K562 (cell line): ENCODE measurements around the gene FHIT. TPM values are rescaled to one million over a fixed set of nuclear protein-coding genes. Genes with fewer than 3 reads are reported as not detected.

Source experiments
- ATAC-seq: fragments of 200-7000 bp; cut with Tn5 transposase; 3 replicates; pipeline ENCODE4 v1.9.1; 2020; ENCODE audit warnings: moderate library complexity
- BruUV-seq: library from RNA; stranded (reverse); fragments of 400-500 nt; replicated peaks from 2 replicates; lab custom pipeline; 2021; lab: Mats Ljungman, UMichigan
- CTCF ChIA-PET: fragments of 300-600 bp; formaldehyde crosslinking; extraction: SDS; loops from one replicate; lab custom pipeline; 2021; ENCODE audit warnings: low intra/inter-chr PET ratio; lab: Yijun Ruan, JAX
- POLR2A ChIA-PET: fragments of 300-600, 350-650 bp; sonication (Branson Sonifier 250); formaldehyde crosslinking; extraction: SDS; loops from one replicate; lab custom pipeline; 2021; ENCODE audit warnings: antibody characterized with exemption, inconsistent platforms; lab: Yijun Ruan, JAX
- DNase-seq, 4 experiments: peaks; one replicate each; pipeline versions ENCODE4 v3.0.0 to v3.0.0-alpha.2; 2011 to 2018; ENCODE audit warnings: low spot score in 3 of 4, mixed read lengths in 3 of 4; ENCODE audit errors: extremely low read depth in 1 of 4
- FAIRE-seq: peaks from 2 replicates; lab custom pipeline; 2011; peaks lifted over from hg19 to GRCh38; lab: Jason Lieb, UNC
- H2AFZ ChIP-seq: 2 replicates; pipeline ENCODE4 v1.6.0; 2011; ENCODE audit warnings: low read depth, low read length, control low read depth, inconsistent platforms
- H3K27ac ChIP-seq: fragments of 200-600 bp; 3 replicates; pipeline ENCODE4 v1.8.0; 2011; ENCODE audit warnings: low read depth, mild to moderate bottlenecking, control low read depth, inconsistent platforms, low read length, moderate library complexity, mixed read lengths; ENCODE audit errors: extremely low read depth
- H3K27me3 ChIP-seq, 2 experiments: fragments of 300-600 bp in 1 of 2; 2 replicates in 1 of 2; 3 replicates in 1 of 2; pipeline versions ENCODE4 v1.6.0 to v1.8.0; 2011; ENCODE audit warnings: inconsistent platforms in 2 of 2, low read length in 2 of 2, mild to moderate bottlenecking in 1 of 2, mixed read lengths in 1 of 2, moderate library complexity in 1 of 2; ENCODE audit not compliant: control insufficient read depth in 2 of 2, insufficient read depth in 2 of 2
- H3K36me3 ChIP-seq: fragments of 300-600 bp; 3 replicates; pipeline ENCODE4 v1.8.0; 2011; ENCODE audit warnings: mild to moderate bottlenecking, low read length, inconsistent platforms; ENCODE audit not compliant: control insufficient read depth, insufficient read depth
- H3K4me1 ChIP-seq, 2 experiments: fragments of 200-600 bp in 1 of 2; replicated peaks in 1 of 2; 2 replicates in 1 of 2; 3 replicates in 1 of 2; pipeline versions ENCODE4 v1.5.1 to v1.8.0; 2011; ENCODE audit warnings: inconsistent platforms in 2 of 2, low read length in 2 of 2, mild to moderate bottlenecking in 1 of 2, mixed read lengths in 1 of 2, moderate library complexity in 1 of 2; ENCODE audit not compliant: control insufficient read depth in 2 of 2, insufficient read depth in 2 of 2
- H3K4me2 ChIP-seq: 2 replicates; pipeline ENCODE4 v1.6.1; 2011; ENCODE audit warnings: low read length, control low read depth, inconsistent platforms, mixed read lengths; ENCODE audit not compliant: insufficient read depth
- H3K4me3 ChIP-seq: fragments of 200-600 bp; sonication (generic), shearing (Covaris generic); 2 replicates; pipeline ENCODE4 v1.5.1; 2016; ENCODE audit warnings: control low read depth, inconsistent platforms
- H3K79me2 ChIP-seq: fragments of 200-600 bp; 3 replicates; pipeline ENCODE4 v1.8.0; 2011; ENCODE audit warnings: low read length, inconsistent platforms; ENCODE audit not compliant: control insufficient read depth, insufficient read depth
- H3K9ac ChIP-seq, 2 experiments: 2 replicates each; pipeline versions ENCODE4 v1.6.0 to v1.6.1; 2011; ENCODE audit warnings: low read depth in 2 of 2, low read length in 2 of 2, control low read depth in 1 of 2, inconsistent platforms in 1 of 2, mild to moderate bottlenecking in 1 of 2, mixed read lengths in 1 of 2; ENCODE audit not compliant: insufficient read depth in 1 of 2
- H3K9me1 ChIP-seq: one replicate; pipeline ENCODE4 v1.6.0; 2011; ENCODE audit warnings: inconsistent platforms, mild to moderate bottlenecking, low read length, moderate library complexity; ENCODE audit not compliant: control insufficient read depth, insufficient read depth
- H3K9me3 ChIP-seq: replicated peaks from 2 replicates; pipeline ENCODE4 v1.5.1; 2011; ENCODE audit warnings: low read depth, low read length, inconsistent platforms; ENCODE audit not compliant: control insufficient read depth, insufficient read depth
- H4K20me1 ChIP-seq: replicated peaks from 2 replicates; pipeline ENCODE4 v1.6.1; 2011; ENCODE audit warnings: low read length, inconsistent platforms, mixed read lengths; ENCODE audit not compliant: control insufficient read depth, insufficient read depth
- BRCA1 ChIP-seq, 2 experiments: fragments of 450-650 bp in 1 of 2; sonication (generic) in 1 of 2; formaldehyde crosslinking in 1 of 2; IDR thresholded peaks; 2 replicates each; pipeline versions ENCODE4 v1.5.0 to v1.6.1; 2017 to 2020; ENCODE audit warnings: mild to moderate bottlenecking in 1 of 2, missing genetic modification reagents in 1 of 2
- CBX5 ChIP-seq: IDR thresholded peaks from 2 replicates; pipeline ENCODE4 v1.6.1; 2014; ENCODE audit warnings: low read depth, borderline replicate concordance
- DIDO1 ChIP-seq: fragments of 450-650 bp; IDR thresholded peaks from 2 replicates; pipeline ENCODE4 v1.6.1; 2016; ENCODE audit warnings: low read depth, missing biosample characterization, missing genetic modification characterization
- EP300 ChIP-seq: IDR thresholded peaks from 2 replicates; pipeline ENCODE4 v1.6.1; 2012; ENCODE audit warnings: low read length, improper control_type of control experiment
- HCFC1 ChIP-seq: IDR thresholded peaks from 2 replicates; pipeline ENCODE4 v1.6.1; 2012; ENCODE audit warnings: low read depth, low read length, improper control_type of control experiment
- HIVEP1 ChIP-seq: fragments of 250-450 bp; sonication (Bioruptor Pico); IDR thresholded peaks from 2 replicates; pipeline ENCODE4 v1.4.0; 2020; ENCODE audit warnings: mild to moderate bottlenecking
- MCM2 ChIP-seq: fragments of 450-650 bp; IDR thresholded peaks from 2 replicates; pipeline ENCODE4 v1.6.1; 2017; ENCODE audit warnings: low read depth, mild to moderate bottlenecking
- NUFIP1 ChIP-seq: fragments of 450-650 bp; IDR thresholded peaks from 2 replicates; pipeline ENCODE4 v1.6.1; 2018; ENCODE audit not compliant: partially characterized antibody
- PHTF2 ChIP-seq: fragments of 250-450 bp; sonication (Bioruptor Pico); IDR thresholded peaks from 2 replicates; pipeline ENCODE4 v1.5.0; 2021; ENCODE audit warnings: mild to moderate bottlenecking
- POLR2G ChIP-seq: fragments of 200-400 bp; formaldehyde crosslinking; IDR thresholded peaks from 2 replicates; pipeline ENCODE4 v1.6.1; 2017; ENCODE audit warnings: low read depth, mild to moderate bottlenecking, antibody characterized with exemption, low read length, moderate library complexity
- SP1 ChIP-seq: sonication (generic); formaldehyde crosslinking; IDR thresholded peaks from 2 replicates; pipeline ENCODE4 v1.8.1; 2022; ENCODE audit warnings: mild to moderate bottlenecking, missing genetic modification reagents
- SRSF7 ChIP-seq: fragments of 200-400 bp; formaldehyde crosslinking; optimal IDR thresholded peaks from 2 replicates; pipeline ENCODE3; 2017; ENCODE audit warnings: mild to moderate bottlenecking, low read depth, low read length
- ZNF408 ChIP-seq: fragments of 250-450 bp; sonication (Bioruptor Pico); IDR thresholded peaks from 2 replicates; pipeline ENCODE4 v1.4.0; 2020; ENCODE audit warnings: low read depth, mild to moderate bottlenecking, moderate library complexity
- WGBS: fragments of 100-300 bp; shearing (Covaris generic); methylation state at CpG from one replicate; pipeline ENCODE4 v1.1.6; 2016; ENCODE audit warnings: low coverage, mixed read lengths; ENCODE audit not compliant: insufficient coverage; ENCODE audit errors: missing lambda C conversion rate; 5-methylcytosine and 5-hydroxymethylcytosine counted together
- in situ Hi-C: fragments of 300-500 bp; cut with MboI; formaldehyde crosslinking; loops from 4 replicates; pipeline ENCODE4 v1.15.0; 2018; ENCODE audit warnings: inconsistent platforms, mixed read lengths
- intact Hi-C: fragments of 100-400 bp; cut with micrococcal nuclease; formaldehyde crosslinking; loops from 2 replicates; pipeline ENCODE4 v1.14.2; 2022
- polyA plus RNA-seq, 8 experiments: library from polyadenylated mRNA; depleted of rRNA in 4 of 8; stranded (reverse) in 5 of 8; unstranded in 3 of 8; fragments of >200 nt; fragmentation: Nextera tagmentation in 2 of 8; fragmentation: Illumina TruSeq in 1 of 8; extraction: Ambion mirVana in 2 of 8; extraction: Trizol in 1 of 8; gene quantifications; 2 replicates each; pipeline versions ENCODE4 v1.2.1 to v1.2.3, GENCODE V29; 2011 to 2014; ENCODE audit warnings: inconsistent platforms in 1 of 8, missing spikeins in 1 of 8
- total RNA-seq, 7 experiments: library from RNA; depleted of rRNA in 6 of 7; stranded (reverse); fragments of >200 nt in 6 of 7; fragmentation: Illumina TruSeq in 2 of 7; extraction: Trizol in 2 of 7; gene quantifications; 2 replicates each; pipeline versions ENCODE4 v1.2.1 to v1.2.3, GENCODE V29; 2011 to 2021; ENCODE audit warnings: low replicate concordance in 1 of 7
- TF ChIP-seq, protein P1 (sequence below): sonication (generic); IDR thresholded peaks from 2 replicates; pipeline ENCODE4 v1.6.1; 2016
- TF ChIP-seq, protein P2 (sequence below): fragments of 450-650 bp; IDR thresholded peaks from 2 replicates; pipeline ENCODE4 v1.6.1; 2014; ENCODE audit warnings: low read depth, mild to moderate bottlenecking, moderate library complexity, borderline replicate concordance
- TF ChIP-seq, protein P3 (sequence below): fragments of 150-350 bp; conservative IDR thresholded peaks from 2 replicates; pipeline ENCODE4 v1.6.1; 2014; ENCODE audit warnings: low read length

The FHIT gene
- total and polyA plus RNA-seq, 9 of the 15 experiments (the other 6 are each of a cell fraction or from before 2014, with no cell fraction given): 1.7 to 9.1 (median 4.3) TPM

DNA sequence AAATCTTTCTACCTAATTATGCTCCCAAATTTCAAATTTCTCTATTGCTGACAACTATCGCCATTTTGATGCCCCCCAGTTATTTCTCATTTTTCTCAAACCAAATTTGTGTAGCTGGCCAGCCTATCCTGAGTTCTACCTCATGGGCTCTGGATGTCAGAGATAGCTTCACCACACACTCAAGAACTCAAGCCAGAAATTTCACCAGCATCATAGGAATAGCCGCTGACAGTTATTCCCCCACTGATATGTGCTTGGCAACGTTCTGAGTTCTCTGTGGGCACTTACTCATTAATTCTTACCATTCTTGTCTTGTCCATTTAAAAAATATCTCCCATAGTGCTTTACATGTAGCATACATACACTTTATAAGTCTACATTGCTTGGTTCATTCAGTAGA, 264.7 kb downstream of the FHIT start (continued):
- TF ChIP-seq, protein P1, sequence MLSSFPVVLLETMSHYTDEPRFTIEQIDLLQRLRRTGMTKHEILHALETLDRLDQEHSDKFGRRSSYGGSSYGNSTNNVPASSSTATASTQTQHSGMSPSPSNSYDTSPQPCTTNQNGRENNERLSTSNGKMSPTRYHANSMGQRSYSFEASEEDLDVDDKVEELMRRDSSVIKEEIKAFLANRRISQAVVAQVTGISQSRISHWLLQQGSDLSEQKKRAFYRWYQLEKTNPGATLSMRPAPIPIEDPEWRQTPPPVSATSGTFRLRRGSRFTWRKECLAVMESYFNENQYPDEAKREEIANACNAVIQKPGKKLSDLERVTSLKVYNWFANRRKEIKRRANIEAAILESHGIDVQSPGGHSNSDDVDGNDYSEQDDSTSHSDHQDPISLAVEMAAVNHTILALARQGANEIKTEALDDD: no peak
- TF ChIP-seq CBX5: no peak
- TF ChIP-seq, all 486 proteins: peak for 0

DNA sequence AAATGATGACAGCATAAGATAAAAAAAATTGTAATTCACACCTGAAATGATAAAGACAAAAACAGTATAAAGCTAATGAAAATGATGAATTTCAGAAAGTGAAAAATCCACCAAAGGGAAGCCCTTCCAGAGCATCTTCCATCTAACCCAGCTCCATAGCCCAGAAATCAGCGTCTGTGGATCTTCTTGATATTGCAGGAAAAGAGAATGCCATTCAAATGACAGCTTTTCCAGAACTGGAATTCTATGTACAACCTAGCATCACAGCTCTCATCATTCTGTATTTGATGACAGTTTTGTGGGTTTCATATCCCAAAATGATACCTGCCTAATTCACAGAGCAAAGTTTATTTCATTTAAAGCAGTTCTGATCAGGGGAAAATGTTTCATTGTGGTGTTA, 267.3 kb downstream of the FHIT start:
- no peak for FAIRE-seq
- no TSS peak for BruUV-seq
- Histone ChIP-seq H3K27me3 (no peaks in the 10 kb centered on the region), H3K4me3 (no peak overlapping the region), H4K20me1 (no peaks in the 10 kb centered on the region), H3K27ac (no peak overlapping the region), H3K9me3 (no peaks in the 10 kb centered on the region), H3K9me1 (no peaks in the 10 kb centered on the region), H3K9ac (no peak overlapping the region), H3K36me3 (no peaks in the 10 kb centered on the region), H3K4me2 (no peak overlapping the region), H3K4me1 (no peaks in the 10 kb centered on the region), H3K79me2 (no peaks in the 10 kb centered on the region), H2AFZ (no peak overlapping the region)
- ChIA-PET CTCF (no interaction called here), POLR2A (interaction anchor here (0.8 kb wide), 2 partner anchors 9 to 1505 kb away, joined by 3 to 5 read pairs; no protein-coding TSS in a partner anchor)
- WGBS: 0% methylated on average over 1 of the region's 1 CpG
- no peak for DNase-seq
- ATAC-seq: no peak
- intact Hi-C loops: no loop called here
- TF ChIP-seq, protein P2, sequence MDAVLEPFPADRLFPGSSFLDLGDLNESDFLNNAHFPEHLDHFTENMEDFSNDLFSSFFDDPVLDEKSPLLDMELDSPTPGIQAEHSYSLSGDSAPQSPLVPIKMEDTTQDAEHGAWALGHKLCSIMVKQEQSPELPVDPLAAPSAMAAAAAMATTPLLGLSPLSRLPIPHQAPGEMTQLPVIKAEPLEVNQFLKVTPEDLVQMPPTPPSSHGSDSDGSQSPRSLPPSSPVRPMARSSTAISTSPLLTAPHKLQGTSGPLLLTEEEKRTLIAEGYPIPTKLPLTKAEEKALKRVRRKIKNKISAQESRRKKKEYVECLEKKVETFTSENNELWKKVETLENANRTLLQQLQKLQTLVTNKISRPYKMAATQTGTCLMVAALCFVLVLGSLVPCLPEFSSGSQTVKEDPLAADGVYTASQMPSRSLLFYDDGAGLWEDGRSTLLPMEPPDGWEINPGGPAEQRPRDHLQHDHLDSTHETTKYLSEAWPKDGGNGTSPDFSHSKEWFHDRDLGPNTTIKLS: no peak
- TF ChIP-seq SP1 (CRISPR knock-in tag) (no peak), DIDO1 (tag) (no peak), SRSF7 (no peak), PHTF2 (CRISPR knock-in tag) (no peak), ZNF408 (CRISPR knock-in tag) (no peak), EP300 (no peak), POLR2G (no peak), HIVEP1 (CRISPR knock-in tag) (no peak), MCM2 (no peak), NUFIP1 (no peak), BRCA1 (IDR thresholded peaks at IDR 0.05) (no peak), BRCA1 (CRISPR knock-in tag; IDR thresholded peaks at IDR 0.05) (no peak), HCFC1 (no peak)
- TF ChIP-seq, protein P3, sequence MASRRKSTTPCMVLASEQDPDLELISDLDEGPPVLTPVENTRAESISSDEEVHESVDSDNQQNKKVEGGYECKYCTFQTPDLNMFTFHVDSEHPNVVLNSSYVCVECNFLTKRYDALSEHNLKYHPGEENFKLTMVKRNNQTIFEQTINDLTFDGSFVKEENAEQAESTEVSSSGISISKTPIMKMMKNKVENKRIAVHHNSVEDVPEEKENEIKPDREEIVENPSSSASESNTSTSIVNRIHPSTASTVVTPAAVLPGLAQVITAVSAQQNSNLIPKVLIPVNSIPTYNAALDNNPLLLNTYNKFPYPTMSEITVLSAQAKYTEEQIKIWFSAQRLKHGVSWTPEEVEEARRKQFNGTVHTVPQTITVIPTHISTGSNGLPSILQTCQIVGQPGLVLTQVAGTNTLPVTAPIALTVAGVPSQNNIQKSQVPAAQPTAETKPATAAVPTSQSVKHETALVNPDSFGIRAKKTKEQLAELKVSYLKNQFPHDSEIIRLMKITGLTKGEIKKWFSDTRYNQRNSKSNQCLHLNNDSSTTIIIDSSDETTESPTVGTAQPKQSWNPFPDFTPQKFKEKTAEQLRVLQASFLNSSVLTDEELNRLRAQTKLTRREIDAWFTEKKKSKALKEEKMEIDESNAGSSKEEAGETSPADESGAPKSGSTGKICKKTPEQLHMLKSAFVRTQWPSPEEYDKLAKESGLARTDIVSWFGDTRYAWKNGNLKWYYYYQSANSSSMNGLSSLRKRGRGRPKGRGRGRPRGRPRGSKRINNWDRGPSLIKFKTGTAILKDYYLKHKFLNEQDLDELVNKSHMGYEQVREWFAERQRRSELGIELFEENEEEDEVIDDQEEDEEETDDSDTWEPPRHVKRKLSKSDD: no peak
- in situ Hi-C loops: no loop called here
